H54 (cell line): ENCODE data around the gene RBM47.
"Not testable (repeated sequence)": the region's sequence is repeated elsewhere in the genome, so short reads cannot be mapped to it uniquely, and the experiment has no call there.

Experiments used
- DNase-seq: peaks from one replicate; pipeline ENCODE4 v3.0.0; 2011; ENCODE audit warnings: low spot score, mixed read lengths; ENCODE audit not compliant: insufficient read length
- FAIRE-seq: peaks from 3 replicates; lab custom pipeline; 2011; peaks lifted over from hg19 to GRCh38; lab: Jason Lieb, UNC
- POLR2A ChIP-seq: IDR thresholded peaks from 2 replicates; pipeline ENCODE4 v1.6.1; 2011; ENCODE audit warnings: low read depth, mild to moderate bottlenecking, low read length

Gene RBM47

DNA sequence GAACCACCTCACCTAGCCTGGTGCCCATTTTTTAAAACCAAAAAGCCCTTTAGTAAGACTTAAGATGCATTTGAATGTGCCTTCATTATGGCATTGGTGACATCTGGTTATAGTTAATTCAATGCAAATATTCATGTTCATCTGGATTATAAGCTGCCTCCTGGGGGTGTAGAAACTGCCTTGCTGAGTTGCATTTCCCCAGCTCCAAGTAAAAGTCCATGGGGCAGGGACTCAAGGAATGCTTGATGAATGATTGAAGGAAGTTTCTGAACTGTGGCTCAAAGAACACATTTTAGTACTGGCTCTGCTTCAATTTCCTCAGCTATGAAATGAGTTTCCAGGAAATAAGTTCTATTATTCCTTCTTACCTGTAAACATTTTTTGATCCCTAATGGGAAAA, 18.5 kb upstream of the RBM47 start:
- DNase-seq (no peak), FAIRE-seq (no peak)
- no peak for TF ChIP-seq POLR2A

DNA sequence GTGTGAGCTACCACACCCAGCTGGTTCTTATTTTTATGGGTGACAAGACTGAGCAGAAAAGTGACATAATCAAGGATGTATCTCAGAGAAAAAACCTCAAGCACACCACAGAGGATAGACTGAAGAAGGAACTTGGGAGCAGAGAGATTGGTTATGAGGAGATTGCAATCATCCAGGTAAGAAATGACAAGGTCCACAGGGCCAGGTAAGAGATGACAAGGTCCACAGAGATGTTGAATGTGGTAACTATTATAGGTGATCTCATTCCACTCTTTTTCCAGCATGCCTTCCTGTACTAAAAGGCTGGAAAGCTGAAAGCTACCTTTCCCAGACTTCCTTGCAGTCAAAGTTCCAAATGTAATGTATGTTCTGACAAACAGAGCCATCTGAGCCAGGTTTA, 15.9 kb upstream of the RBM47 start:
- FAIRE-seq, result no peak
- no peak for TF ChIP-seq POLR2A
- DNase-seq, result no peak

DNA sequence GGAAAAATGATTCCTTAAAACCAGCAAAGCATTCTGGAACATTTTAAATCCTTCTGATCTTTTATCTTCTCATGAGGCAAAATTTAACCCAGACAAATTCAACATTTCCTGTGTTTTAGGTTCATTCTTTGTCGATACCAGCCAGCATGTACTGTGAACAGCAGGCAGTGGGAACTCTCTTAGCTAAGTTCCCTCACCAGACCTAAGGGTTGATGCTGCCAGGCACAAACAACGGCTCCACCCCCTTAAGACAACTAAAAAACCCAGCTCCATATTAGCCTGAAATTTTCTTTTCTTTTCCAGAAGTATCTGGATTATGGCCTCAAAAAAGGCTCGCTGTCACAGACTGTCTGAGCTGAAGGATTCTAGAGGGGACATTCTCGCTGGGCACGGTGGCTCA, 2.4 kb upstream of the RBM47 start:
- FAIRE-seq (no peak), DNase-seq (no peak)
- TF ChIP-seq POLR2A, result no peak

DNA sequence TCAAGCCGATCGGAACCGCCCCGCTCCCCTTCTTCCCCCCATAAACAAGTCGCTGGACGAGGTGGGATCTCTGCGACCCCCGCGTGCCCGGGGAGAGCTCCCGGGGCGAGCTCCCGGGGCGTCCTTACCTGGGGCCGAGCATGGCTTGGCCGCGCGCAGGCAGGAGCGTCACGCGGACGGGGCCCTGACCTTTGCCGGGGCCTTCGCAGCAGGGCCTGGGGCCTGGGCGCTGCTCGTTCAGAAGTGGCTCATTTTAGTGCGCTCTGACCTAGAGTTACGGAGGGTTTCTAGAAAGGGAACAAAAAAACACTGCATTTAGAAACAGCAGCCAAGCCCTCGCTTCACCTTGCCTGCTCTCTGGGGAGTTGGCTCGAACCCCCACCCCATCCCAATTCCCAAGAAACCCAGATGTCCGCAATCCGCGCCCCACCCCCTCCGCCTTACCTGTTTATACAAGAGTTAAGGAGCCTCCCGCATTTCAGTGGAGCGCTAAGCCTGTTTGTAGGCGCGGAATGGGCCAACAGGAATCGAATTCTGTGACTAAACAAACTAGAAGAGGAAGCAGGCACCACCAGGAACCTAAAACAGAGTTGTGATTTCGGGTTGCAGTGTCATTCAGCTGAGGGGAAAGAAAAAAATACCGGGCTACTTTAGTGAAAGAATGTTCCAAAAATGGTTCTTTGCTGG, 814 bp upstream of the RBM47 start:
- FAIRE-seq (no peak), DNase-seq (no peak)
- no peak for TF ChIP-seq POLR2A

DNA sequence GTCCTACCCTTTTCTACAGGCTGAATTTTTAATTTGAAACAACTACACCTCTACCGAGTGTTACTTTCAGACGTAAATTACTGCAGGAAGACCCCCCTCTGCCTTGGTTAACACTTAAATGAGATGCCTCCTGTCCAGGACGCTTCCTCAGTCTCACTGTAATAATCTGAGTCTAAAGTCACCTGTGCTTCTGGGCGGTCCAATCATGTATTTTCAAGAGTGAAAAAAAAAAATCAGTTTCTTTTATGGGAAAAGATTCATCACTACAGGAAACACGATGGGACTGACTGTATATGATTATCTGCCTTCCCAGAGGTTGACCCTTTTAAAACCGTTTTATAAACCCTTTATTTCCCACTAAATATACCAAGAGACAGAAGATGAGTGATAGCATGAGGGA, 776 bp downstream of the RBM47 start:
- DNase-seq, result no peak
- FAIRE-seq, result no peak
- TF ChIP-seq POLR2A, result no peak

DNA sequence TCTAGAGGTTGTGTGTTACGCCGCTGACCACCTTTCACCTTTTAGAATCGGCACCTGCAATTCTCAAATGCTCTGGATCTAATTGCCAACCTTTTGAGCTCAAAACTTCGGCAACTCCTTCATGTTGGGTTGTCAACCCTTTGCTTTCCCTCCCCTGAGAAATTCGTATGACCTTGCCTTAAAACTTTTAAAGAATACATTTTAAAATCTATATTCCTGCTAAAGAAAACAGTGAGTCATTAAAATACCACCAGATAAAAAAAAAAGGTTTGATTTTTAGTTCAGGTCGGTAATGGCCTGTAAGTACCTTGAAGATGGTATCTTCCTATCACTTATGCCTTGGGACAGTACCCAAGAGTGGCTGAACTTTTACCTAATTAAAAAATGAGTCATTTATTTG, 1.3 kb downstream of the RBM47 start:
- DNase-seq, FAIRE-seq: not testable (repeated sequence)

DNA sequence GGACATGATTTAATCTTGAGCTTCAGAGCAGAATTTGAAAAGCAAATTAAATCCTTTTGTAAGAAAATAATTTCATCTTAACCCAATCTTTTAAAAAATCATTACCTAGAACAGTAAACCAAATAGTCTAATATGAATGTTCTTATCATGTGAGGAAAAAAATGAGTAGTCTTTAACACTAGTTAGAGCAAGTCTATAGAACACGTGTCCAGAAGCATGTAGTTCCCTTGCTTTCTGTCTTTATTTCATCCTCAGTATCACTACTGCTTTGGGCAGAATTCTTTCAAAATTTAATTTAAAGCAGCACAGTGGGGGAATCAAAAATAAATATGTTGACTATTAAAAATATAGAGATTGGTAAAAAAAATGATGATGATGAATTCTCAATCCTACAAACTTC, 2.1 kb downstream of the RBM47 start:
- TF ChIP-seq POLR2A, result no peak
- DNase-seq (no peak), FAIRE-seq (no peak)

DNA sequence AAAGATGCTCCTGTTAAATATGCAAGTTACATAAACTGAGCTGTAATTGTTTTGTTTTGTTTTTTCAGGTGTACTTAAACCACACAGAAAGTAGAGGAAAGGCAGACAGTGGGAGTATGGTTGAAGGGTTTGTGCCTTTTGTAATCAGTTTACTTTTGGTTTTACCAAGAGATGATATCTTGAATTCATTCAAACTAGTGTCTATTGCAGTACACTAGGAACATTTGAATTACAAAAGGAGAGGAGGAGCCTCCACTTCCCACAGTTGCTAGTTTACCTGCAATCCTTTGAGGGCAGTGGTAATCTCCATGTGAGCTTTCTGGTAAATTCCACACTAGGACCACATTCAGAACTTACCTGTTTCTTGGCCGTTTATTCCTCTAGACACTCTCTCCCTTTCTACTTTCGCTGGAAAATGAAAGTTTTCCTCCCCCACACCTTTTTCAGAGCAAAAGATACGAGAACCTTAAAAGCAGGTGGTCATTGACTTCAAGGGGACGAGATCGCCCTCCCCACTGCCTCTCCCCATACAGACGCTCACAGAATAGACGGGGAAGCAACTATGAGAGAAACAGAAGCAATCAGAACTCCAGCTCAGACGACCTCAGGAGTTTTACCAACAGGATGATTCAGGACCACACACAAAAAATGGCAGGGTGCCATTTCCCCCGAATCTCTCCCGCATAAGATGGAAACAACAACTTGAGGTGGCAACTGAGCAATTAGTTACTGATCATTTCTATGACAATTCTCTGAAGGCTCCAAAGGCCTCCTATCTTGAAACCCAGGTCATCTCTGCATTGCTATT, 3.3 kb downstream of the RBM47 start:
- no peak for DNase-seq
- TF ChIP-seq POLR2A, result no peak
- FAIRE-seq, result no peak

DNA sequence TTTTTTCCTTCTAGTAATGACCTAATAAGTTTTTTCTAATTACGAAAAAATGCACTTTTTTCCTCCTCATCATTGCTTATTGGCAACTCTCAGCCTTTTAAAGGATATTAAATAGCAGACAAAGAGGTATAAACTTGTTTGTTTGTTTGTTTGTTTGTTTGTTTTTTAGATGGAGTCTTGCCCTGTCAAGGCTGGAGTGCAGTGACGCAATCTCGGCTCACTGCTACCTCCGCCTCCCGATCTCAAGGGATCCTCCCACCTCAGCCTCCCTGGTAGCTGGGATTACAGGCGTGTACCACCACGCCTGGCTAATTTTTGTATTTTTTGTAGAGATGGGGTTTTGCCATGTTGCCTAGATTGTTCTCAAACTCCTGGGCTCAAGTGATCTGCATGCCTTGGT, 6.0 kb downstream of the RBM47 start:
- no peak for DNase-seq
- no peak for TF ChIP-seq POLR2A
- no peak for FAIRE-seq

DNA sequence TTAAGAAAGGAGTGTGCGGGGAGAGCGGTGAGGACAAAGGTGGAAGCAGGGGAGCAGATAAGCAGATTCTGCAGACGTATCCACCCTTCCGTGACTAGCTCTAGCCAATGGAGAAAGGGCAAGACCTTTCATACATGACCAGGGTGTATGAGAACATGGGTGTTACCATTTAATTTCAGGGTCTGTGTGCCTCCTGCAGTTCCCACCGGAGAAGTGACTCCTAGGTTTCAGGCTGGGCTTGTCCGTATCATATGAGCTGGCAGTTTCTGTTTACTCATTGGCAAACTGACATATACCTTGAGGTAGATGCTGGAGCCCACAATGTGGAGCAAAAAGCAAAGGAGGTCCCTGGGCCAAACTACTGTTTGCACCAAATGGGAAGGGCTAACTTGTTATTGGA, 6.8 kb downstream of the RBM47 start:
- TF ChIP-seq POLR2A, result no peak
- DNase-seq (no peak), FAIRE-seq (no peak)

DNA sequence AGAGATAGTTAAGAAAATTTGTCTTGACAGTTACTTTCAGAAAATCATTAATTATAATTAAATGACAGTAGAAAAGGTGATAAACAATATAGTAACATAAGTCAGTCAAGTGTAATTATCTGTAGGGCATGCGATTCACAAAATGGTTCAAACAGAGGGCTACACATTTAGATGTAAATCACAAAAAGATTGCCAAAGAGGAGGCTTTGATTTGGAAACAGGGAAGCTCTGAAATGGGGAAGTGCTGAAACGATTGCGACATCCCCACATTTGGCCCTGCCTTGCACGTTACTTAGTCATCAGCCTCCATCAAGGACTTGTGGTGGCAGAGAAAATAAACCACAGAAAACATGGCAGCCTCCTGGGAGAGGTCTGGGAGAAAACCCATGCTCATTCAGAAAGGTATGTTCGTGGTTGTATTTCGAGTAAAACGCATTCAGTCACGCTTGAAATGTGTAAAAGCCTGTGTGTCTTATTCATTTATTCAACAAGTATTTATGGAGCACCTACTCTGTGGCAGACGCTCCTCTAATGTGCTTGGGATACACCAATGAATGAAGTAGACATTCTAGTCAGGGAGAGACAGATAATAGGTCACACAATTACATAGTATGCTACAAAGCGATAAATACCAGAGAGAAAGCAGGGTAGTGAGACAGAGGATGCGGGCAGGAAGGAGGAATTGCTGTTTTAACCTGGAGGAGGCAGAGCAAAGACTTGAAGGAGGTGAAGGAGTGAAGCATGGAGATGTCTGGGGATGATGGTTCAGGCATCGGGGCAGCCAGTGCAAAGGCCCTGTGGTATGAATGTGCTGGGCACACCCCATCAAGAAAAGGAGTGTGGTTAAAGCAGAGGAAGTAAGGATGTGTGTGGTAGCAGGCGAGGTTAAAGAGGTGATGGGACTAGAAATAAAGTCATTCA, 7.8 kb downstream of the RBM47 start:
- DNase-seq (peak; percentile 34), FAIRE-seq (no peak)
- TF ChIP-seq POLR2A, result no peak

DNA sequence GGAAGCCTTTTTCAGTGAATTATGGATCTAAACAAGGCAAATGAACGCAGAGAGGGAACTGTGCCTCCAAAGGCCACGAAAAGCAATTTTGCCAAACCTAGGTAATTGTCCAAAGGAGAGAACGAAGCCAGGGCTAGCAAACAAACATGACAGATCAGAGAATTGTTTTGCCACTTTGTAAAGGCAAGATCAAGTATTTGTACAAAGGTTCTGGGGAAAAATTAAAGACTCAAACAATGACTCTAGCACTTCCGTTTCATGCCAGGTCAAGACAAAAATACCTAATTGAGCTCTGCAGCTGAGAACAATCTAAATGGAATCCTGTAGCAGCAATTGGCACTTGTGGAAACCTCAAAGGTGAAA, 8.5 kb downstream of the RBM47 start:
- TF ChIP-seq POLR2A, result no peak
- FAIRE-seq (no peak), DNase-seq (no peak)

DNA sequence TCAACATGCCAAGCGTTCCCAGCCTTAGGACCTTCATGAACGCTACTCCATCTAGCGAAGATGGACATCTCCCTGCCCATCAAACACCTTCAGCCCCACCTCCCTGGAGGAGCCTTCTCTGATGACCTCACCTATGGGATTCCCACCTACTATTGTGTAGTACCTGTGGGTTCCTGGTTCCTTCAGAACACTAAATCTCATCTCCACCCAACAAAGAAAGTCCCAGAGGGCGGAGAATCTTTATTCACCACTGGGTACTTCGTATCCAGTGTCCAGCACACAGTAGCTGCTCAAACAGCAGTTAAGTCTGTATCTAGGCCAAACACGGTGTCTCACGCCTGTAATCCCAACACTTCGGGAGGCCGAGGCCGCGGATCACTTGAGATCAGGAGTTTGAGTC, 10.1 kb downstream of the RBM47 start:
- DNase-seq, result no peak
- TF ChIP-seq POLR2A, result no peak

DNA sequence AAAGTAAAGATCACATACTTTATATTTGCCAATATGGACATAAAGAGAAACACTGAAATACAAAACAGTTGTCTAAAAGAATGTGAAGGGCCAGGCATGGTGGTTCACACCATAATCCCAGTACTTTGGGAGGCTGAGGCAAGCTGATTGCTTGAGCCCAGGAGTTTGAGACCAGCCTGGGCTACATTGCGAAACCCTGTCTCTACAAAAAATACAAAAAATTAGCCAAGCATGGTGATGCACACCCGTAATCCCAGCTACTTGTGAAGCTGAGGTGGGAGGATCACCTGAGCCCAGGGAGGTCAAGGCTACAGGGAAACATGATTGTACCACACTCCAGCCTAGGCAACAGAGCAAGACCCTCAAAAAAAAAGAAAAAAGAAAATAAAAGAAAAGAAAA, 11.8 kb downstream of the RBM47 start:
- DNase-seq (no peak), FAIRE-seq (no peak)
- TF ChIP-seq POLR2A, result no peak

More for the DNA sequence above, 10.1 kb downstream of the RBM47 start:
- no peak for FAIRE-seq

DNA sequence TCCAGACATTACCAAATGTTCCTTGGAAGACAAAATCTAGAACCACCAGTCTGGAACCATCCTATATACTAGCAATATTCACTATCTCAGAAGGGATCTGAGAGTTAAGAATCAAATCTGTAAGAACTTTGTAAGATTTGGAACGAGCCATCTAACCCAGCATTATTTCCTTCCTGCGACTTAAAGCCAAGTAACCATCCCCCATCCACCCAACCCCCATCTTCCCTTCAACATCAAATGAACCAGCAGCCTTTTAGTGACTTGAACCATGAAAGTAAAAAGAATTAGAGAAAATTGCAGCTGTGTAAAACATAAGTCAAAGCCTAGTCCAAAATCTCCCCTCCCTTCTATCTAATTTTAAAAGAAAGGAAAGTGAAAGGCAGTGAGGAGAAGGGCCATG, 15.6 kb downstream of the RBM47 start:
- FAIRE-seq (no peak), DNase-seq (no peak)
- no peak for TF ChIP-seq POLR2A
